CD14-positive monocyte (primary cell): Measurements from ENCODE around the gene CLCN2. TPM values are rescaled to one million over a fixed set of nuclear protein-coding genes. Genes with fewer than 3 reads are reported as not detected.

Experiments used
- DNase-seq, 3 donors: peaks; one replicate each; pipeline ENCODE4 v3.0.0-alpha.2; 2011 to 2022
- H2AFZ ChIP-seq: 2 replicates; pipeline ENCODE4 v1.6.0; 2012; ENCODE audit warnings: mild to moderate bottlenecking, low read depth, low read length, inconsistent platforms; ENCODE audit not compliant: insufficient read depth, poor library complexity, severe bottlenecking
- H3K27ac ChIP-seq, 2 donors: 1 replicate in 1 of 2; 2 replicates in 1 of 2; pipeline ENCODE4 v1.5.1; 2012 to 2013; ENCODE audit warnings: low read length in 2 of 2, control low read depth in 1 of 2, inconsistent platforms in 1 of 2, low read depth in 1 of 2, mild to moderate bottlenecking in 1 of 2
- H3K27me3 ChIP-seq, 2 donors: one replicate each; pipeline versions ENCODE4 v1.6.0 to v1.6.1; 2011 to 2013; ENCODE audit warnings: low read length in 2 of 2; ENCODE audit not compliant: control insufficient read depth in 2 of 2, insufficient read depth in 2 of 2
- H3K36me3 ChIP-seq, 2 donors: replicated peaks in 1 of 2; 1 replicate in 1 of 2; 2 replicates in 1 of 2; pipeline versions ENCODE4 v1.5.1 to v1.6.1; 2012 to 2013; ENCODE audit warnings: low read length in 2 of 2, control low read depth in 1 of 2, inconsistent platforms in 1 of 2, mild to moderate bottlenecking in 1 of 2; ENCODE audit not compliant: insufficient read depth in 2 of 2, control insufficient read depth in 1 of 2
- H3K4me1 ChIP-seq, 2 donors: 1 replicate in 1 of 2; 2 replicates in 1 of 2; pipeline versions ENCODE4 v1.5.1 to v1.6.1; 2012 to 2013; ENCODE audit warnings: low read length in 2 of 2, control low read depth in 1 of 2, inconsistent platforms in 1 of 2, mild to moderate bottlenecking in 1 of 2, moderate library complexity in 1 of 2; ENCODE audit not compliant: insufficient read depth in 2 of 2, control insufficient read depth in 1 of 2
- H3K4me2 ChIP-seq: replicated peaks from 2 replicates; pipeline ENCODE3; 2012; ENCODE audit warnings: low read length, moderate library complexity, mild to moderate bottlenecking; ENCODE audit not compliant: poor library complexity, severe bottlenecking; ENCODE audit errors: extremely low read depth
- H3K4me3 ChIP-seq, 3 experiments: fragments of 200-600 bp in 1 of 3; sonication (generic) in 1 of 3; replicated peaks in 1 of 3; 1 replicate in 2 of 3; 2 replicates in 1 of 3; pipeline ENCODE4 v1.5.1; 2011 to 2013; ENCODE audit warnings: low read length in 3 of 3, mild to moderate bottlenecking in 3 of 3, control low read depth in 2 of 3, low read depth in 2 of 3, inconsistent platforms in 1 of 3, moderate library complexity in 1 of 3
- H3K79me2 ChIP-seq: 2 replicates; pipeline ENCODE4 v1.6.0; 2012; ENCODE audit warnings: mild to moderate bottlenecking, control low read depth, inconsistent platforms, low read length, moderate library complexity; ENCODE audit not compliant: insufficient read depth
- H3K9ac ChIP-seq: 2 replicates; pipeline ENCODE4 v1.6.0; 2017; ENCODE audit warnings: low read length, mild to moderate bottlenecking; ENCODE audit not compliant: insufficient read depth, poor library complexity, severe bottlenecking
- H3K9me3 ChIP-seq, 2 donors: replicated peaks in 1 of 2; 1 replicate in 1 of 2; 2 replicates in 1 of 2; pipeline versions ENCODE4 v1.5.1 to v1.6.1; 2012 to 2013; ENCODE audit warnings: low read length in 2 of 2, control low read depth in 1 of 2; ENCODE audit not compliant: control insufficient read depth in 1 of 2, insufficient read depth in 1 of 2
- H4K20me1 ChIP-seq: 2 replicates; pipeline ENCODE4 v1.6.0; 2012; ENCODE audit warnings: mild to moderate bottlenecking, low read length, control low read depth, moderate library complexity; ENCODE audit not compliant: insufficient read depth
- H3K27ac Mint-ChIP-seq, 7 donors: one replicate each; pipeline ENCODE4 v1.8.0; 2020; ENCODE audit warnings: mild to moderate bottlenecking in 7 of 7, mixed read lengths in 7 of 7, moderate library complexity in 6 of 7, inconsistent platforms in 2 of 7
- H3K27me3 Mint-ChIP-seq, 3 donors: one replicate each; pipeline ENCODE4 v1.8.0; 2021 to 2022; ENCODE audit warnings: low read depth in 3 of 3, mild to moderate bottlenecking in 3 of 3, mixed read lengths in 3 of 3, moderate library complexity in 3 of 3, inconsistent platforms in 1 of 3
- H3K36me3 Mint-ChIP-seq, 2 donors: one replicate each; pipeline ENCODE4 v1.8.0; 2020; ENCODE audit warnings: mixed read lengths in 2 of 2, inconsistent platforms in 1 of 2, mild to moderate bottlenecking in 1 of 2
- H3K4me1 Mint-ChIP-seq: one replicate; pipeline ENCODE4 v1.8.0; 2020; ENCODE audit warnings: mild to moderate bottlenecking, mixed read lengths
- H3K4me3 Mint-ChIP-seq, 2 donors: one replicate each; pipeline ENCODE4 v1.8.0; 2020; ENCODE audit warnings: mild to moderate bottlenecking in 2 of 2, mixed read lengths in 2 of 2, moderate library complexity in 1 of 2
- H3K9me3 Mint-ChIP-seq, 7 donors: one replicate each; pipeline ENCODE4 v1.8.0; 2020 to 2022; ENCODE audit warnings: mixed read lengths in 7 of 7, mild to moderate bottlenecking in 6 of 7, moderate library complexity in 6 of 7, inconsistent platforms in 2 of 7
- WGBS: methylation state at CpG from one replicate; pipeline ENCODE4 v1.1.5; 2013; ENCODE audit warnings: missing lambda C conversion rate; ENCODE audit not compliant: insufficient coverage; 5-methylcytosine and 5-hydroxymethylcytosine counted together
- intact Hi-C, 2 donors: fragments of 100-400 bp; cut with micrococcal nuclease; formaldehyde crosslinking; loops; one replicate each; pipeline versions ENCODE4 v1.15.0 to v1.15.1; 2023
- polyA plus RNA-seq, 3 donors: library from polyadenylated mRNA; depleted of rRNA in 1 of 3; unstranded in 2 of 3; stranded (reverse) in 1 of 3; fragments of 300-500 nt in 2 of 3; fragments of >200 nt in 1 of 3; fragmentation: Illumina TruSeq in 2 of 3; gene quantifications; 1 replicate in 2 of 3; 2 replicates in 1 of 3; pipeline ENCODE4 v1.2.3, GENCODE V29; 2012 to 2021
- TF ChIP-seq, protein P1 (sequence below): fragments of 200-600 bp; IDR thresholded peaks from one replicate; pipeline ENCODE4 v1.8.0; 2022; ENCODE audit warnings: antibody characterized with exemption, mild to moderate bottlenecking

CLCN2 gene
- polyA plus RNA-seq, 3 donors, result 0.16 to 2.7 TPM; not detected in 1

DNA sequence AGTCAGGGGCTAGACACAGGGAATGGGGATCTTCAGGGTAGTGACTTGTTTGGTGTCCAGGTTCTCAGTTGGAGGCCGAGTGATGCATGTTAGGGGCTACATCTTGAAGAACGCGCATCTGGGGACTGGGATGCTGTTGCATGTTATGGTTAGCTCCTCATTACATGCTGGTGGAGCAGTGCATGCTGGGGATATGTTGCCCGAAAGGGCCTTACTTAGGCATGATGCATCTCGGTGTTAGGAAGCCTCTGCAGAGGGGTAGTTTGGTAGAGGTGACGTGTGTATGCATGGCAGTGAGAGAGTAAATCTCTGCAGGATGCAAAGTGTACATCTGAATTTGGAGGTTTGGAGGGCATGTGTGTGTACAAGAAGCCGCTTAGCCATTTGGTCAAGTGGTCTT is 44.6 kb downstream of the CLCN2 start:
- peaks cover 55% of the 10 kb centered on the region for H3K4me1 Mint-ChIP-seq
- DNase-seq, result no peak

DNA sequence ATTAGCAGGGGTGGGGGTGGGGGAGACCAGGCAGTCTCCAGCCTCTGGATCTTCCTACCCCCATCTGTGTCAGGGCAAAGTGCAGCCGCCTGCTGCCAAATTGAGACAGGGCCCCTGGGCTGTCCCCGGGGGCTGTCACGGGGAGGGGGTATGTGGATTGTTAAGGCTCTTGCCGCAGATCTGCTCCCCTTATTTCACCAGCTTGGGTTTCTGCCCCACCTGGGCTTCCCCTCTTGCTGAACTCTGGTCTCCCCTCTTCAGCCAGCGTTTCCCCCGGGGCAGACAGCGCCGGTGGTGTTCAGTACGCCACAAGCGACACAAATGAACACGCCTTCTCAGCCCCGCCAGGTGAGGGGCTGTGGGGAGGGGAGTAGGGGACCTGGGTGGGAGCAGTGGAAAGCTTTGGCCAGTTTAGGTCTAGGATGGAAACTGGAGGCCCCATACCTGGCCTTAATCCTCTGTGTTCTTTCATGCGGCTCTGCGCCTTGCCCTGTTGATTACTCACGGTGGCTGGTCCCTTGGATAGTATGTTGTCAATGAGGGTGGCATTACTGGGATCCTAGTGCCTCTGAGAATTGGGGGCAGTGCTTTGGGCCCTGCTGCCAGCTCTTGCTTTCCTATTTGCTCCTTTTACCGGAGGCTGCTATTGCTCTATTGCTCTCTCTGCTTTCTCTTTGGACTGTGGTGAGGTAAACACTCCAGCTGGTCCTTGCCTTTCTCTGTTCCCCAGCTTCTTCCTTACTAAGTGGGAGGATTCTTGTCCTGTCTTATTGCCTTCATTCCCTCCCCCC is 45.3 kb downstream of the CLCN2 start:
- Mint-ChIP-seq H3K27ac (peak overlapping the region; percentile 82 to 97 (median 93)), H3K9me3 (no peaks in the 10 kb centered on the region), H3K4me1 (peaks cover 47% of the 10 kb centered on the region), H3K27me3 (peaks cover 0 to 5% (median 0%) of the 10 kb centered on the region in 3 donors), H3K36me3 (peaks cover 27% of the 10 kb centered on the region in 2 donors), H3K4me3 (peak overlapping the region; percentile 89 to 93)
- WGBS, result 92% methylated on average over 3 of the region's 16 CpGs
- H3K9ac ChIP-seq, result peak overlapping the region; percentile 93
- peaks cover 16 to 29% of the 10 kb centered on the region in 2 donors for H3K36me3 ChIP-seq
- peaks cover 64 to 70% of the 10 kb centered on the region in 2 donors for H3K4me1 ChIP-seq
- peak overlapping the region; percentile 91 to 94 (median 93) for H3K4me3 ChIP-seq
- no peak overlapping the region for H2AFZ ChIP-seq
- no peaks in the 10 kb centered on the region for H3K9me3 ChIP-seq
- peak overlapping the region; percentile 98 for H3K4me2 ChIP-seq
- intact Hi-C loops, result loop anchor here in 1 of 2 donors (2.0 kb wide), 1 partner anchor 17 kb away; the partner anchor contains the start of gene PSMD2
- no peaks in the 10 kb centered on the region for H3K27me3 ChIP-seq
- H3K27ac ChIP-seq, result peak overlapping the region; percentile 91 to 94
- DNase-seq, result no peak
- peaks cover 63% of the 10 kb centered on the region for H3K79me2 ChIP-seq
- H4K20me1 ChIP-seq, result peaks cover 32% of the 10 kb centered on the region
- TF ChIP-seq, protein P1, sequence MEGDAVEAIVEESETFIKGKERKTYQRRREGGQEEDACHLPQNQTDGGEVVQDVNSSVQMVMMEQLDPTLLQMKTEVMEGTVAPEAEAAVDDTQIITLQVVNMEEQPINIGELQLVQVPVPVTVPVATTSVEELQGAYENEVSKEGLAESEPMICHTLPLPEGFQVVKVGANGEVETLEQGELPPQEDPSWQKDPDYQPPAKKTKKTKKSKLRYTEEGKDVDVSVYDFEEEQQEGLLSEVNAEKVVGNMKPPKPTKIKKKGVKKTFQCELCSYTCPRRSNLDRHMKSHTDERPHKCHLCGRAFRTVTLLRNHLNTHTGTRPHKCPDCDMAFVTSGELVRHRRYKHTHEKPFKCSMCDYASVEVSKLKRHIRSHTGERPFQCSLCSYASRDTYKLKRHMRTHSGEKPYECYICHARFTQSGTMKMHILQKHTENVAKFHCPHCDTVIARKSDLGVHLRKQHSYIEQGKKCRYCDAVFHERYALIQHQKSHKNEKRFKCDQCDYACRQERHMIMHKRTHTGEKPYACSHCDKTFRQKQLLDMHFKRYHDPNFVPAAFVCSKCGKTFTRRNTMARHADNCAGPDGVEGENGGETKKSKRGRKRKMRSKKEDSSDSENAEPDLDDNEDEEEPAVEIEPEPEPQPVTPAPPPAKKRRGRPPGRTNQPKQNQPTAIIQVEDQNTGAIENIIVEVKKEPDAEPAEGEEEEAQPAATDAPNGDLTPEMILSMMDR, result no peak

More for the DNA sequence above, 44.6 kb downstream of the CLCN2 start:
- peak overlapping the region in 1 of 2 donors; percentile 91 for H3K27ac ChIP-seq
- H3K4me1 ChIP-seq, result peaks cover 71 to 77% of the 10 kb centered on the region in 2 donors
- peak overlapping the region in 5 of 7 donors; percentile 79 to 97 (median 87) for H3K27ac Mint-ChIP-seq
- H3K27me3 Mint-ChIP-seq, result peaks cover 0 to 5% (median 0%) of the 10 kb centered on the region in 3 donors
- intact Hi-C loops, result no loop called here
- no peak overlapping the region for H2AFZ ChIP-seq
- peak overlapping the region; percentile 89 to 93 for H3K4me3 Mint-ChIP-seq
- H3K36me3 ChIP-seq, result peaks cover 24 to 36% of the 10 kb centered on the region in 2 donors
- H3K79me2 ChIP-seq, result peaks cover 71% of the 10 kb centered on the region
- peaks cover 37% of the 10 kb centered on the region for H4K20me1 ChIP-seq
- no peaks in the 10 kb centered on the region for H3K27me3 ChIP-seq
- H3K9ac ChIP-seq, result no peak overlapping the region
- H3K36me3 Mint-ChIP-seq, result peaks cover 34 to 35% of the 10 kb centered on the region in 2 donors
- peak overlapping the region in 1 of 3 experiments; percentile 91 for H3K4me3 ChIP-seq
- TF ChIP-seq, protein P1, result no peak
- WGBS, result 90% methylated on average over 7 of the region's 7 CpGs
- H3K9me3 ChIP-seq, result no peaks in the 10 kb centered on the region
- peak overlapping the region; percentile 98 for H3K4me2 ChIP-seq
- peaks cover 0 to 2% (median 0%) of the 10 kb centered on the region in 7 donors for H3K9me3 Mint-ChIP-seq
